HG02938 (cell line): Measurements from ENCODE around the gene RBMS3.
"Not testable (repeated sequence)": the region's sequence is repeated elsewhere in the genome, so short reads cannot be mapped to it uniquely, and the experiment has no call there.

ENCODE experiments used
- ATAC-seq: cut with Tn5 transposase; IDR thresholded peaks from one replicate; pipeline ENCODE4 v1.9.1; 2021; ENCODE audit warnings: mild to moderate bottlenecking, moderate library complexity; ENCODE audit not compliant: unreplicated experiment

Gene RBMS3

DNA sequence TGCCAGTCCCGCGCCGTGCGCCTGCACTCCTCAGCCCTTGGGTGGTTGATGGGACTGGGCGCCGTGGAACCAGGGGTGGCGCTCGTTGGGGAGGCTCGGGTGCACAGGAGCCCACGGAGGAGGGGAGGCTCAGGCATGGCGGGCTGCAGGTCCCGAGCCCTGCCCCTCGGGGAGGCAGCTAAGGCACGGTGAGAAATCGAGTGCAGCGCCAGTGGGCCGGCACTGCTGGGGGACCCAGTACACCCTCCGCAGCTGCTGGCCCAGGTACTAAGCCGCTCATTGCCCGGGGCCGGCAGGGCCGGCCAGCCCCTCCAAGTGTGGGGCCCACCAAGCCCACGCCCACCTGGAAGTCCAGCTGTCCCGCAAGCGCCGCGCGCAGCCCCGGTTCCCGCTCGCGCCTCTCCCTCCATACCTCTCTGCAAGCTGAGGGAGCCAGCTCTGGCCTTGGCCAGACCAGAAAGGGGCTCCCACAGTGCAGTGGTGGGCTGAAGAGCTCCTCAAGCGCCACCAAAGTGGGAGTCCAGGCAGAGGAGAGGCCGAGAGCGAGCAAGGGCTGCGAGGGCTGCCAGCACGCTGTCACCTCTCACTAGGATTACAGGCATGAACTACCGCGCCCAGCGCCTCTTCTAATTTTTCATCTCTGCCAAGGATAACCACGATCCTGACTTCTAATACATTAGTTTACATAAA lies 192.8 kb downstream of the RBMS3 start:
- not testable (repeated sequence) for ATAC-seq

DNA sequence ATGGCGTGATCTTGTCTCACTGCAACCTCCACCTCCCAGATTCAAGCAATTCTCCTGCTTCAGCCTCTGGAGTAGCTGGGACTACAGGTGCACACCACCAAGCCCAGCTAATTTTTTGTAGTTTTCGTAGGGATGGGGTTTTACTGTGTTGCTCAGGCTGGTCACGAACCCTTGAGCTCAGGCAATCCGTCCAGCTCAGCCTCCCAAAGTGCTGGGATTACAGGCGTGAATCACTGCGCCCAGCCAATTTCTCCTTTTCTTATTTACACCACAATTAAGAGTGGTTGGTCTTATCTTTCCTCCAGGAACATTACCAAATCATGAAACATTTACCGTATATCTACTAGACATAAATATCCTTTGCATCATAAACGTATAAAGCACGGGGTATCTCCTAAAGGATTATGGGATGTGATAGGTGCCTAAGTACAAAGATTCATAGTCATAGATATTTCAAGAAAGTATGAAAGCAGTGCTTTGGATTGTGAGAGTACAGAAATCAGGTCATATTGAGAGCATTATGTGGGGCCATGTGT lies 194.5 kb downstream of the RBMS3 start:
- ATAC-seq = no peak

- no peak for ATAC-seq
Observed at GRCh38 chr3:29475854-29476253, 195.0 kb downstream of the RBMS3 start.

DNA sequence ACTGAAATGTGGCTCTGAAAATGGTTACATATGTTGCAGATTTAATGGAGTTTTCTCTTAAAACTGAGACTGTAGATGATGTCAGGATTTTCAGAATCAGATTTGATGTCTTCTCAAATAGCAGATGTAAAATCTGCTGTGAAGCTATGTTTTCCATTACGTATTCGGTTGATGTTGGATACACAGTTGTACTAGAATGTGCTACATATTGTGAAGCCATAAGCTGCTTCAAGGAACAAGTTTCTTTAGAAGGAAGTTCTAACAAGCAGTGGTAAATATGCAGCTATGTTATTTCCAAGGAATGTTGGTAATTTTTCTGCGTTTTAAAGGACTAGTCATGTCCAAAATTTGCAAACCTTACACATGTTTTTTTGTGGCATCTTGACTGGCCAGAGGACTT lies 197.7 kb downstream of the RBMS3 start:
- ATAC-seq = no peak

- no peak for ATAC-seq
Observed at GRCh38 chr3:29481249-29481648, 200.4 kb downstream of the RBMS3 start.

- no peak for ATAC-seq
Observed at GRCh38 chr3:29481969-29482767, 201.3 kb downstream of the RBMS3 start.

DNA sequence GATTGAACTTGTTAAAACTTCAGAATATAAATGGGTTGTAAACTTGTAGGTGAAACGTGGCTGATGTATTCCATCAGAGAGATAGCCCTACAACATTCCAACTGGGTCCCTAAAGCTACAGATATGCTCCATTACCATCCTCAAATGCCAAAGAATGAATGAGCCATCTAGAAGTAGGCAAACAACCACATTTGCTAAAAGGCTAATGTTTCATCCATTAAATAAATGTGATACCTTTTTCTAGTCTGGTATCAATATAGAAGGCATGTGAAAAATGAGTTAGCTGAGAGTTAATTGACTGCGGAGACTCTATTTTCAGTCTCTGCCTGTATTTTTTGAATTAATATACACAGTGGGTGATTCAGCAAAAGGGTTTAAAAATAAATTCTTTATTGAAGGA lies 203.8 kb downstream of the RBMS3 start:
- no peak for ATAC-seq

- no peak for ATAC-seq
Observed at GRCh38 chr3:29486096-29486495, 205.2 kb downstream of the RBMS3 start.

DNA sequence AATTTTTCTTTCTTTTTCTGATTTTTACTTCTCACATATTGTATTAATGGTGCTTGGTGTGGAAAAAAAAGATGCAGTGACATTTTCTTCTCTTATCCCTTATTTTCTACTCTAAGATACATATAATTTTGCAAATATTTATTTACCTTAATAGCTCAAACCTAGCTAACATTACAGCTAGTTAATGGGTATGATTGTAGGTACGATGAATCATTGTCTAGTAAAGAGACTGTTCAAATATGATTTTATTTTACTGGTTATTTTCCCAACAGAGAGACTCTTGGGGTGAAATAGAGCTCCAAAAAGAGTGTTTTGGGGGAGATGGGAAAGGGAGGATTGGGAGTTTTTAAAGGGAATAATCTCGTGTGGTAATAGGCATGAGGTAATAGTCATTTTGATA lies 206.0 kb downstream of the RBMS3 start:
- no peak for ATAC-seq

GRCh38 chr3:29488922-29489321 lies 208.1 kb downstream of the RBMS3 start:
- ATAC-seq = no peak

DNA sequence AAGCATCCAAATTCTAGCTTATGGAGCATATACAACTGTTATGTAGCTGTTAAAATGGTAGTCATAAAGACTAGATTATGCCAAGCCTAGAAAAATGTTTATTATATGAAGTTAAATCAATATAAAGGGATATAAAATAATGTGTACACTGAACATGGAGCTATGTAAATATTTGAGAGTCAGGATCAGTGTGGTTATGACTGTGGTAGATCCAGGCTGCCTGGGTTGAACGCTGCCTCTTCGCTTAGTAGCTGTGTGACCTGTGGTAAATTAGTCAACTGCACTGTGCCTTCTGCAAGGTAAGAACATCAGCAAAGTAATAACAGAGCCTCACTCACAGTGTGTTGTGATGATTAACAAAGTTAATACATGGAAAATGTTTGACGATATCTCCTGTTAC lies 212.2 kb downstream of the RBMS3 start:
- no peak for ATAC-seq

DNA sequence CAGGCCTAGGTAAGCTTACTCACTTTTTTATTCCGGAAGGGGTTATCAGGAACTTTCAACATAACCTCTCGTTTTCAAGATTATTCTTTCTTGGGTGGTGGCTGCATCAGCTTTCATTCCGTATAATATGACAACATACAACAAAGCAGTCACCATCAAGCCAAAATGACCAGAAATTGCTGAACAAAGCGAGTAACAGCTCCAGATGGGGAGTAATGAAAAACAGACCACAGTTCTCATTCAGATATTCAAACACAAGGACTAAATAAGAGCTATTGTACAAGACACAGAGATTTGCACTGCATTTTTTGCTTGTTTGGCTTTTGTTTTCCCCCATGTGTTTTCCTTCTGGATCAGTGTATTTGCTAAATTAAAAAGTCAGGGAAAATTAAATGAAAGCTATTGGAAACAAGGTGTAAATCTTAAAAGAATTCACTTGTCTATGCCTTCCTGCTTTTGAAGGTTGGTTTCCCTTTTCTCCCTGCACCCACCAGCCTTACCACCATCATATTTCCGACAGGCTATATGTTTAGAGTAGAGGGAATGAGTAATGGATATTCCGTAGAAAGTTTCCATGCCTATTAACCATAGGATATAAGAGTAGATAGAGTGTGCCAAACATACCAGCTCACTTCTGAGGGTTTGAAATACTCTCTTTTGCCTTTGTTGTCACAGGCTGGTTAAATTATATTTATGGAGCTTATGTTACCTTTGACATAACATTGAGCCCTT lies 213.6 kb downstream of the RBMS3 start:
- no peak for ATAC-seq

GRCh38 chr3:29497282-29497681 lies 216.4 kb downstream of the RBMS3 start:
- no peak for ATAC-seq

GRCh38 chr3:29502771-29503170 lies 221.9 kb downstream of the RBMS3 start:
- no peak for ATAC-seq

DNA sequence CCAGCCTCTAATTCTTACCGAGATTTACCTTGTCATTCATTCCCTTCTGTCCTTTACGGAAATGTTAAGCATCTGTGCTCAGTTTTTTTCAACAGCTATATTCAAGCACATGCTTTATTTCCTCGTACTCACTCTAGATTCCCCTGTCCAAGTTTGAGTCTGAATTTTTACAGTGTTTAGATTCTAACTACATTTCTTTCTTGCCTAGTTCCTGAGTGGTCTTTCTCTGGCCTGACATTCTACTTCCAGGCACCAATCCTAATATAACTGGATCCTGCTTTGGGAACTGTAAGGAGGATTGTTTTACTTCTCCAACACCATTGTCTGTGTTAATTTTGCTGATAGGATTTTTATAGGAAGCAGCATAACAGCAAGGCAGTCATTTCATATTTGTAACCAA lies 222.4 kb downstream of the RBMS3 start:
- no peak for ATAC-seq

- ATAC-seq = no peak
Observed at GRCh38 chr3:29503958-29504357, 223.1 kb downstream of the RBMS3 start.

DNA sequence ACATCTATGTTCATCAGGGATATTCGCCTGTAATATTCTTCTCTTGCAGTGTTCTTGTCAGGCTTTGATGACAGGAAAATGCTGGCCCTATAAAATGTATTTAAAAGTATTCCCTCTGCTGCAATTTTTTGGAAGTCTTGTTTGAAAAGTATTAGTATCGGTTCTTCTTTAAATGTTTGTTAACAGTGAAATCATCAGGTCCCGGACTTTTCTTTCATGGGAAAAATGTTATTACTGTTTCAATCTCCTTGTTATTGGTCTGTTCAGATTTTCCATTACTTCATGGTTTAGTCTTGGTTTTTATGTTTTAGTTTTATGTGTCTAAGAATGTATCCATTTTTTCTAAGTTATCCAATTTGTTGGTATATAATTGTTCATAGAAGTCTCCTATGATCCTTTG lies 225.6 kb downstream of the RBMS3 start:
- no peak for ATAC-seq

- ATAC-seq = no peak
Observed at GRCh38 chr3:29511701-29512100, 230.8 kb downstream of the RBMS3 start.

- no peak for ATAC-seq
Observed at GRCh38 chr3:29512641-29513040, 231.8 kb downstream of the RBMS3 start.

DNA sequence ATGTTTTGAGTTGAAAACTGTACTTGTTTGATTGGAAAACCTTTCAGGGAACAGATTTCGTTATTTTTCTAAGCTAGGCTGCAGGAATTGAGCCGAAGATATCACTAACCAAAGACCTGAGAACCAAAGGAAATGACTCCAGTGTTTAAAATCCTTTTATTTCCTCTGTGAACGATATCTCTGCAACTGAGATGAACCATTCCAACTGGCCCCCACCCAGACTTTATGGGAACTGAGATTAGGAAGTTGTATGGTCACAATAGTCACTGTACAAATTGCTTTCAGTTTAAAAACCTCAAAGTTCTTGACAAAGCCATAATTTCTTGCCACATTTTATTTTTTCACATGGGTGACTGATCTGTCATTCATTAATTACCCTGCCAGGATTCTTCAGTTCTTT lies 232.4 kb downstream of the RBMS3 start:
- no peak for ATAC-seq

DNA sequence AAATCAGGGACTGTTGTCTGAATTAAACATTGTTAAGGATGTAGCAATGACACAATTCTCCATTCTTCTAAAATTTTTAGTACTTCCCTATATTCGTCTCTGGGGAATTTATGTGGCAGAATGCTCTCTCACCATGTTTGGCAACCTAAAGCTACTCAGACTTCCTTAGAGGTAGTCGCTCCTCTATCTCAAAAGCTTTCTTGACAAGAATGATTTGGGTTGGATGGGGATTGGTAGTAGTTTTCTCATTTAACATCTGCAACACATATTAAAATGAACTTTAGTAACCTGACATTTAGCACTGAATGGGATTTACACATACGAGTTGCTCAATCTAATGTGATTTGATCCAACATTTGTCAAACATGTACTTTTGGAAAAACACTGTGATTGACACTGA lies 233.3 kb downstream of the RBMS3 start:
- no peak for ATAC-seq

- ATAC-seq = no peak
Observed at GRCh38 chr3:29514912-29515311, 234.0 kb downstream of the RBMS3 start.
